PC-3 (cell line): ENCODE measurements around the gene SMIM12. TPM values are rescaled to one million over a fixed set of nuclear protein-coding genes. Genes with fewer than 3 reads are reported as not detected.

Experiments
- ATAC-seq: fragments of 200-7000 bp; cut with Tn5 transposase; 2 replicates; pipeline ENCODE4 v1.9.1; 2020; ENCODE audit warnings: mild to moderate bottlenecking, moderate library complexity
- BruUV-seq: library from RNA; stranded (reverse); fragments of 400-500 nt; replicated peaks from 2 replicates; lab custom pipeline; 2021; lab: Mats Ljungman, UMichigan
- CTCF ChIA-PET: fragments of 300-600 bp; sonication (Branson Sonifier 250); formaldehyde crosslinking; loops from one replicate; lab custom pipeline; 2022; ENCODE audit warnings: antibody characterized with exemption; lab: Charles Lee
- POLR2A ChIA-PET: fragments of 300-600 bp; sonication (Branson Sonifier 250); formaldehyde crosslinking; loops from one replicate; lab custom pipeline; 2022; ENCODE audit warnings: antibody characterized with exemption; ENCODE audit not compliant: unreplicated experiment; lab: Charles Lee
- DNase-seq: peaks from one replicate; pipeline ENCODE4 v3.0.0-alpha.2; 2015
- H2AFZ ChIP-seq: fragments of 300-600 bp; sonication (generic); 2 replicates; pipeline ENCODE4 v1.6.0; 2016; ENCODE audit warnings: antibody characterized with exemption, low read length
- H3F3A ChIP-seq: fragments of 300-600 bp; sonication (generic); one replicate; pipeline ENCODE4 v1.6.0; 2017; ENCODE audit warnings: antibody characterized with exemption, low read length, control low read depth, mild to moderate bottlenecking; ENCODE audit not compliant: unreplicated experiment
- H3K27ac ChIP-seq: fragments of 300-600 bp; sonication (generic); 2 replicates; pipeline ENCODE4 v1.5.1; 2016; ENCODE audit warnings: mild to moderate bottlenecking, low read length
- H3K27me3 ChIP-seq: fragments of 300-600 bp; sonication (generic); 2 replicates; pipeline ENCODE4 v1.6.1; 2016; ENCODE audit warnings: low read length, mixed read lengths
- H3K36me3 ChIP-seq: fragments of 300-600 bp; sonication (generic); 2 replicates; pipeline ENCODE4 v1.6.1; 2016; ENCODE audit warnings: low read depth, mixed run types, low read length, mixed read lengths
- H3K4me1 ChIP-seq: fragments of 300-600 bp; sonication (generic); 2 replicates; pipeline ENCODE4 v1.5.1; 2016; ENCODE audit warnings: low read length; ENCODE audit not compliant: insufficient read depth
- H3K4me2 ChIP-seq: fragments of 300-600 bp; sonication (generic); 2 replicates; pipeline ENCODE4 v1.6.0; 2016; ENCODE audit warnings: low read length
- H3K4me3 ChIP-seq: fragments of 300-600 bp; sonication (generic); 2 replicates; pipeline ENCODE4 v1.5.1; 2016; ENCODE audit warnings: mild to moderate bottlenecking, low read length, mixed read lengths
- H3K79me2 ChIP-seq: fragments of 300-600 bp; sonication (generic); 2 replicates; pipeline ENCODE4 v1.6.1; 2017; ENCODE audit warnings: low read length, mixed read lengths
- H3K9ac ChIP-seq: fragments of 300-600 bp; sonication (generic); 2 replicates; pipeline ENCODE4 v1.6.0; 2016; ENCODE audit warnings: mild to moderate bottlenecking, low read length
- H3K9me2 ChIP-seq: fragments of 300-600 bp; sonication (generic); replicated peaks from 2 replicates; pipeline ENCODE4 v1.6.1; 2016; ENCODE audit warnings: mixed run types, low read length, mixed read lengths
- H3K9me3 ChIP-seq: fragments of 300-600 bp; sonication (generic); 2 replicates; pipeline ENCODE4 v1.6.1; 2016; ENCODE audit warnings: low read length, mixed read lengths
- H4K20me1 ChIP-seq: fragments of 300-600 bp; sonication (generic); 2 replicates; pipeline ENCODE4 v1.6.1; 2016; ENCODE audit warnings: low read length, mixed read lengths
- EZH2 ChIP-seq: fragments of 300-600 bp; sonication (generic); IDR thresholded peaks from one replicate; pipeline ENCODE4 v1.6.1; 2017; ENCODE audit warnings: antibody characterized with exemption, mild to moderate bottlenecking, low read length; ENCODE audit not compliant: unreplicated experiment
- EZH2phosphoT487 ChIP-seq: fragments of 300-600 bp; sonication (generic); IDR thresholded peaks from 2 replicates; pipeline ENCODE4 v1.6.1; 2018; ENCODE audit warnings: mild to moderate bottlenecking, antibody characterized with exemption, low read length, borderline replicate concordance
- intact Hi-C: fragments of 100-400 bp; cut with micrococcal nuclease; formaldehyde crosslinking; loops from 2 replicates; pipeline ENCODE4 v1.9.0; 2023
- total RNA-seq: library from RNA; depleted of rRNA; stranded (reverse); fragments of >200 nt; gene quantifications from 2 replicates; pipeline ENCODE4 v1.2.3, GENCODE V29; 2014
- TF ChIP-seq, protein P1 (sequence below): fragments of 300-600 bp; sonication (generic); conservative IDR thresholded peaks from 2 replicates; pipeline ENCODE4 v1.5.1; 2017; ENCODE audit warnings: antibody characterized with exemption, low read depth, mild to moderate bottlenecking, low read length

SMIM12 gene
- total RNA-seq, 1 experiment from 2014 or later: 47.2 TPM

DNA sequence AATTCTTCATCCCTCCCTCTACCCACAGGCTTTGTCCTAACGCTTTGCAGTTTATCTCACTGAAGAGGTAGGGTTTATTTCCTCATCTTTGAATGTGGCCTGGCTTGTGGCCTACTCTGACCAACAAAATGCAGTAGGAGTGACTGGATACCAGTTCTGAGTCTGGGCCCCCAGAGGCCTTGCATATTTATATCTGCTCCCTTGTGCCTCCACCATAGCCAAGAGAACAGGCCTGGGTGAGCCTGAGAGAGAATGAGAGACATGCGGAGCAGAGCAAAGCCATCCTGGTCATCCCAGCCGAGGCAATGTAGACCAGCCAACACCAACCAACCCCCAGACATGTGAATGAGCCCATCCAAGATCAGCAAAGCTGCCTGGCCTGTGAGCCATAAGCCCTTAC lies 30.3 kb downstream of the SMIM12 start:
- H3K4me1 ChIP-seq: no peaks in the 10 kb centered on the region
- H3K9ac ChIP-seq: no peak overlapping the region
- no peaks in the 10 kb centered on the region for H3K9me3 ChIP-seq
- no peaks in the 10 kb centered on the region for H3K27me3 ChIP-seq
- no peaks in the 10 kb centered on the region for H4K20me1 ChIP-seq
- no peaks in the 10 kb centered on the region for H3K36me3 ChIP-seq
- no peak overlapping the region for H2AFZ ChIP-seq
- no peak overlapping the region for H3K4me3 ChIP-seq
- BruUV-seq: no TSS peak
- ChIA-PET CTCF (no interaction called here), POLR2A (no interaction called here)
- no peaks in the 10 kb centered on the region for H3K79me2 ChIP-seq
- H3F3A ChIP-seq: no peaks in the 10 kb centered on the region
- H3K4me2 ChIP-seq: no peak overlapping the region
- DNase-seq: no peak
- TF ChIP-seq EZH2phosphoT487 (no peak), EZH2 (no peak)
- TF ChIP-seq, protein P1, sequence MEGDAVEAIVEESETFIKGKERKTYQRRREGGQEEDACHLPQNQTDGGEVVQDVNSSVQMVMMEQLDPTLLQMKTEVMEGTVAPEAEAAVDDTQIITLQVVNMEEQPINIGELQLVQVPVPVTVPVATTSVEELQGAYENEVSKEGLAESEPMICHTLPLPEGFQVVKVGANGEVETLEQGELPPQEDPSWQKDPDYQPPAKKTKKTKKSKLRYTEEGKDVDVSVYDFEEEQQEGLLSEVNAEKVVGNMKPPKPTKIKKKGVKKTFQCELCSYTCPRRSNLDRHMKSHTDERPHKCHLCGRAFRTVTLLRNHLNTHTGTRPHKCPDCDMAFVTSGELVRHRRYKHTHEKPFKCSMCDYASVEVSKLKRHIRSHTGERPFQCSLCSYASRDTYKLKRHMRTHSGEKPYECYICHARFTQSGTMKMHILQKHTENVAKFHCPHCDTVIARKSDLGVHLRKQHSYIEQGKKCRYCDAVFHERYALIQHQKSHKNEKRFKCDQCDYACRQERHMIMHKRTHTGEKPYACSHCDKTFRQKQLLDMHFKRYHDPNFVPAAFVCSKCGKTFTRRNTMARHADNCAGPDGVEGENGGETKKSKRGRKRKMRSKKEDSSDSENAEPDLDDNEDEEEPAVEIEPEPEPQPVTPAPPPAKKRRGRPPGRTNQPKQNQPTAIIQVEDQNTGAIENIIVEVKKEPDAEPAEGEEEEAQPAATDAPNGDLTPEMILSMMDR: no peak
- H3K27ac ChIP-seq: no peak overlapping the region
- ATAC-seq: no peak
- intact Hi-C loops: no loop called here
- no peaks in the 10 kb centered on the region for H3K9me2 ChIP-seq

DNA sequence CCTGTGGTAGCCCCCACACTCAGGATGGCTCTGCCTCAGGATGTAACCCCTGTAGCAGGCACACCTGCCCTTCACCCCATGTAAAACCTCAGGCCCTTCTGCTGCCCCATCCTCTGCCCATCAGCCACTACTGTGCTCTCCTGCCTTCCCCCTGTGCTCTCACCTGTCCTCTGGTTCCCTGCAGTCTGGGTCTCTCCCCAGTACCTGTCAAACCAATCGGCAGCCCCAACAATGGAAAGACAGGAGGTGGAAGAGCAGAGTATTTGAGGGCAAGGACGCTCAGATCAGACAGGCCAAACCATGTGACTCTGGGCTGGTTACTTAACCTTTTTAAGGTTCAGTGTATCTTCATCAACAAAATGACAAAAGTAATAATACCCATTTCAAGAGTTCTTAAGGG lies 30.9 kb downstream of the SMIM12 start:
- BruUV-seq: no TSS peak
- Histone ChIP-seq H3K9me3 (no peaks in the 10 kb centered on the region), H3K9me2 (no peaks in the 10 kb centered on the region), H3F3A (no peaks in the 10 kb centered on the region), H3K9ac (no peak overlapping the region), H2AFZ (no peak overlapping the region), H3K4me1 (no peaks in the 10 kb centered on the region), H3K4me3 (no peak overlapping the region), H3K4me2 (no peak overlapping the region), H4K20me1 (no peaks in the 10 kb centered on the region), H3K27me3 (no peaks in the 10 kb centered on the region), H3K27ac (no peak overlapping the region), H3K36me3 (no peaks in the 10 kb centered on the region), H3K79me2 (no peaks in the 10 kb centered on the region)
- ATAC-seq (no peak), DNase-seq (no peak)
- ChIA-PET CTCF (no interaction called here), POLR2A (no interaction called here)
- intact Hi-C loops: no loop called here
- no peak for TF ChIP-seq EZH2phosphoT487
- TF ChIP-seq, protein P1: no peak
- TF ChIP-seq EZH2: no peak

DNA sequence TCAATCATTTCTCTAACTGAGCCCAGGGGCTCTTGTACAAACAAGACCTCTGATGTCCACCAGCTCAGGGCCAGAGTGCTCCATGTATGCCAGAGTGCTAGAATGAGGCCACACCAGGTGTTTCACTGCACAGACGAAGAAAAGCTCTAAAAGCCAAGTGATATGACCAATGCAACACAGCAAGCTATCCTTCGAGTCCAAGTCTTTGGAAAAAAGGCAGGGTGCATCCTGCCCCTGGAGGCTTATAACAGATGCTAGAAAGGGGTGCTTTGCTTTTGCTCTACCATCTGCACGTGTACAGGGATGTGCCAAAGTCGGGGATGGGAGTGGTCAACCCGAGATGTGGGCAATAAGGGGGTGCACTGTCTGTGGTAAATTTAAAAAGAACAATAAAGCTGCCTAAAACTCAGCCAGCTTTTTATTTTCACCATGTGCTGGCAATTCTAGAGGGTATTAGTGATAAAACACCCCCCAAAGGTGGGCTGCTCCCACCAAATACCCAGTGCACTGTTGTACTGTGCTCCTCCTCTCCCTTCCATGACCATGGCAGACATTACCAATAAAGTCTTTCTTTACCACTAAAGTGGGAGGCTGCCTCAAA lies 32.1 kb downstream of the SMIM12 start:
- Histone ChIP-seq H3K27me3 (no peaks in the 10 kb centered on the region), H3K36me3 (no peaks in the 10 kb centered on the region), H2AFZ (no peak overlapping the region), H3K4me2 (no peak overlapping the region), H3K4me3 (no peak overlapping the region), H3K79me2 (no peaks in the 10 kb centered on the region), H3K9ac (no peak overlapping the region), H3K4me1 (no peaks in the 10 kb centered on the region), H3K9me3 (no peaks in the 10 kb centered on the region), H3K27ac (no peak overlapping the region), H4K20me1 (no peaks in the 10 kb centered on the region), H3K9me2 (no peaks in the 10 kb centered on the region), H3F3A (no peaks in the 10 kb centered on the region)
- TF ChIP-seq EZH2phosphoT487 (no peak), EZH2 (no peak)
- TF ChIP-seq, protein P1: no peak
- intact Hi-C loops: no loop called here
- ChIA-PET CTCF (no interaction called here), POLR2A (no interaction called here)
- ATAC-seq: no peak
- BruUV-seq: no TSS peak
- DNase-seq: no peak
